ENCODE results near the gene MET. TPM values are rescaled to one million over a fixed set of nuclear protein-coding genes. Genes with fewer than 3 reads are reported as not detected.

MET gene
- 128 and 238 TPM in 2 replicates for total RNA-seq

DNA sequence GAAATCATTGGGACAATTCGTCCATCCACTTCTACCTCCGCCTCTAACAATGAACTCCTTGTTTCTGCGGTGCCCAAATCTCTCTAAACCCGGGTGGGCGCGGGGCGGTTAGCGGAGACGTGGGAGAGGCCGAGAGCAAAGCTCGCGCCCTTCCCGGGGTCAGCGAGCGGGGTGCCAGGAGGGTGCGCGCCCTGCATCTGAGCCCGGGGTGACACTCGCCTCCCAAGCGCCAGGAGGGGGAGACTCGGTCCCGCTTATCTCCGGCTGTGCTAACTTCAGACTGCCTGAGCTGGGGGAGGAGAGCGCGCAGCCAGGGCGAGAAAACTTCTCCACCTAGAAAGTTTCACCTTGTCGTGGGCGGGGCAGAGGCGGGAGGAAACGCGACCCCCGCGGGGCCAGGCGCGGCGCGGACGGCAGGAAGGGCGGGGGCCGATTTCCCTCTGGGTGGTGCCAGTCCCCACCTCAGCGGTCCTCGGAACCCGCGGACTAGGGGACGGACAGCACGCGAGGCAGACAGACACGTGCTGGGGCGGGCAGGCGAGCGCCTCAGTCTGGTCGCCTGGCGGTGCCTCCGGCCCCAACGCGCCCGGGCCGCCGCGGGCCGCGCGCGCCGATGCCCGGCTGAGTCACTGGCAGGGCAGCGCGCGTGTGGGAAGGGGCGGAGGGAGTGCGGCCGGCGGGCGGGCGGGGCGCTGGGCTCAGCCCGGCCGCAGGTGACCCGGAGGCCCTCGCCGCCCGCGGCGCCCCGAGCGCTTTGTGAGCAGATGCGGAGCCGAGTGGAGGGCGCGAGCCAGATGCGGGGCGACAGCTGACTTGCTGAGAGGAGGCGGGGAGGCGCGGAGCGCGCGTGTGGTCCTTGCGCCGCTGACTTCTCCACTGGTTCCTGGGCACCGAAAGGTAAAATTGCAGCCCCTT is at the start of gene MET:
TSS of gene MET (plus strand) at position 516 of the 915 bp plus-strand sequence. CDS start 26,889 bp downstream, outside the sequence.

Other genes starting within 250 kb of the MET start
- 92.7 and 112 TPM in 2 replicates for gene CAV2, start 172.5 kb upstream of the MET start, total RNA-seq
- 296 and 541 TPM in 2 replicates for gene CAV1, start 147.2 kb upstream of the MET start, total RNA-seq
- 158 and 191 TPM in 2 replicates for gene CAPZA2, start 190.4 kb downstream of the MET start, total RNA-seq